GM12875 (cell line): Measurements from ENCODE around the gene AKAP17A.

ENCODE experiments used
- H3K4me3 ChIP-seq: one replicate; pipeline ENCODE4 v1.5.1; 2011; ENCODE audit warnings: low read depth, low read length, control low read depth
- TF ChIP-seq, protein P1 (sequence below): IDR thresholded peaks from 2 replicates; pipeline ENCODE4 v1.5.1; 2011; ENCODE audit warnings: low read depth, mild to moderate bottlenecking, control low read depth, inconsistent platforms, low read length, moderate library complexity, borderline replicate concordance; ENCODE audit not compliant: insufficient read depth

The AKAP17A gene, protein sequence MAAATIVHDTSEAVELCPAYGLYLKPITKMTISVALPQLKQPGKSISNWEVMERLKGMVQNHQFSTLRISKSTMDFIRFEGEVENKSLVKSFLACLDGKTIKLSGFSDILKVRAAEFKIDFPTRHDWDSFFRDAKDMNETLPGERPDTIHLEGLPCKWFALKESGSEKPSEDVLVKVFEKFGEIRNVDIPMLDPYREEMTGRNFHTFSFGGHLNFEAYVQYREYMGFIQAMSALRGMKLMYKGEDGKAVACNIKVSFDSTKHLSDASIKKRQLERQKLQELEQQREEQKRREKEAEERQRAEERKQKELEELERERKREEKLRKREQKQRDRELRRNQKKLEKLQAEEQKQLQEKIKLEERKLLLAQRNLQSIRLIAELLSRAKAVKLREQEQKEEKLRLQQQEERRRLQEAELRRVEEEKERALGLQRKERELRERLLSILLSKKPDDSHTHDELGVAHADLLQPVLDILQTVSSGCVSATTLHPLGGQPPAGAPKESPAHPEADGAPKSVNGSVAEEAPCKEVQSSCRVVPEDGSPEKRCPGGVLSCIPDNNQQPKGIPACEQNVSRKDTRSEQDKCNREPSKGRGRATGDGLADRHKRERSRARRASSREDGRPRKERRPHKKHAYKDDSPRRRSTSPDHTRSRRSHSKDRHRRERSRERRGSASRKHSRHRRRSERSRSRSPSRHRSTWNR

GRCh38 chrX:1591102-1591862, at the start of gene AKAP17A:
Gene AKAP17A, plus strand, starts transcription at chrX:1591604. Its CDS starts 1,859 bp downstream, at chrX:1593463.
- H3K4me3 ChIP-seq, result peak within 1 kb of the TSS; percentile 92
- TF ChIP-seq, protein P1, sequence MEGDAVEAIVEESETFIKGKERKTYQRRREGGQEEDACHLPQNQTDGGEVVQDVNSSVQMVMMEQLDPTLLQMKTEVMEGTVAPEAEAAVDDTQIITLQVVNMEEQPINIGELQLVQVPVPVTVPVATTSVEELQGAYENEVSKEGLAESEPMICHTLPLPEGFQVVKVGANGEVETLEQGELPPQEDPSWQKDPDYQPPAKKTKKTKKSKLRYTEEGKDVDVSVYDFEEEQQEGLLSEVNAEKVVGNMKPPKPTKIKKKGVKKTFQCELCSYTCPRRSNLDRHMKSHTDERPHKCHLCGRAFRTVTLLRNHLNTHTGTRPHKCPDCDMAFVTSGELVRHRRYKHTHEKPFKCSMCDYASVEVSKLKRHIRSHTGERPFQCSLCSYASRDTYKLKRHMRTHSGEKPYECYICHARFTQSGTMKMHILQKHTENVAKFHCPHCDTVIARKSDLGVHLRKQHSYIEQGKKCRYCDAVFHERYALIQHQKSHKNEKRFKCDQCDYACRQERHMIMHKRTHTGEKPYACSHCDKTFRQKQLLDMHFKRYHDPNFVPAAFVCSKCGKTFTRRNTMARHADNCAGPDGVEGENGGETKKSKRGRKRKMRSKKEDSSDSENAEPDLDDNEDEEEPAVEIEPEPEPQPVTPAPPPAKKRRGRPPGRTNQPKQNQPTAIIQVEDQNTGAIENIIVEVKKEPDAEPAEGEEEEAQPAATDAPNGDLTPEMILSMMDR, result no peak

- TF ChIP-seq, protein P1, result no peak
- H3K4me3 ChIP-seq, result no peak overlapping the region
Observed at GRCh38 chrX:1542994-1543725, 48.2 kb upstream of the AKAP17A start.

- no peak overlapping the region for H3K4me3 ChIP-seq
- TF ChIP-seq, protein P1, result no peak
Observed at GRCh38 chrX:1545776-1546408, 45.5 kb upstream of the AKAP17A start.

DNA sequence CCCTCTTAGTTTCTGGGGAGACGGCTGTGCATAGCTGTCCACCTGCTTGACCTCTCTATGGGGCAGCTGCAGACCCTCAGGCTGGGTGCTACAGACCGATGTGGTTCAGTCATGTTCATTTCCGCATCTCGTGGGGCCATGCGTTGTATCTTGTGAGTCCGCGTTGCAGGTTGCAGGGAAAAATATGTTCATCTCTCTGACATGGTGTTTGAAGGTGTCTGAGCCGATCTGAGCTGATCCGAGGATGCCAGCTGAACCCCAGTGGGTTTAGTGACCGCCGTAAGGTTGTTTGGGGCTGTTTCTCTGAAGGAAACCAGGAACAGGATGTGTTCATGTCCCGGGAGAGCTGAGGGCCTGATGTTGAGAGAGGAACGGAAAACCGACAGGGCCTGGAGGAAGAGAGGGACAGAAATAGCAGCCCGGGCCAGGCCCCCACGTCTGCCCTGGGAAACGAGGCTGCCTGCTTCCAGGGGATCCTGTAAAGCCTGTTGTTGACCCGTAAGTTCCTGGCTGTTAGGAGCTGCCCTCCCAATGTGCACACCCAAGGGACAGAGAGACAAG, 44.6 kb upstream of the AKAP17A start:
- H3K4me3 ChIP-seq, result no peak overlapping the region
- TF ChIP-seq, protein P1, result no peak

- TF ChIP-seq, protein P1, result no peak
- no peak overlapping the region for H3K4me3 ChIP-seq
Observed at GRCh38 chrX:1551959-1552546, 39.4 kb upstream of the AKAP17A start.
